Stimulated activated CD4-positive, alpha-beta T cell treated with anti-CD3 and anti-CD28 coated beads, Interleukin-1b, Interleukin-23, amount 100 ng/mL, for 1 hour (primary cell): ENCODE measurements around the gene TSPAN18.

Experiments
- DNase-seq, 2 donors: peaks; one replicate each; pipeline ENCODE4 v3.0.0-alpha.2; 2020; ENCODE audit warnings: low read depth in 2 of 2

The TSPAN18 gene

DNA sequence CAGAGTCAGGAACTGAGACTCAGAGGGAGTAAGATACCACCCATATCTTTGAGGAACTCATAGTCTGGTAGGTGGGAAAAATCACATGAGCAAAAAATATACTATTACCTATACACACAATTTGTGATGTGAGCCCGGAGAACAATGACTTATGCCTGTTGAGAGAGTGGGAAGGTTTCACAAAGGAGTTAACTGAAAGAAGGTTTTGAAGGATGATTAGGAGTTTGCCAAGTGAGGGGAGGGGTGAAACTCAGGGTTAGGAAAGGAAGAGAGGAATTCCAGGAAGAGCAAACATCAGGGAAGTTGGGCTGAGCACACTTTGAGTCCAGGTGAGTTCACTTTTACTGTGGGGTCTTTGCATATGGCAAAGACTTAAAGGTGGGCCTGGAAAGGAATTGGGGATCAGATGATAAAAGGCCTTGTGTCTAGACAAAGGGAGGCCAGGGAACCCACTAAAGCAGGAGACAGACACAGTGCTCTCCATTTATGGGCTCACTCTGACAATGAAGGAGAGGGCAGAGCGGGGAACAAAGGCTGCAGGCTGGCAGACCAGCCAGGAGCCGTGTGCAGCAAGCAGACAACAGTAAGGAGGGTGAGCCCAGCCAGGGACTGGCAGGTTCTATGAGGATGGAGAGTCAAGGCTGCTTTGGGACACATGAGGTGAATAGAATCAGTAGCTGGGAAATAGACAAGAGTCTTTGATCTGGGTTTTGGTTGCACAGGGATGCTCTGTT lies 33.1 kb downstream of the TSPAN18 start:
- DNase-seq, result no peak

DNA sequence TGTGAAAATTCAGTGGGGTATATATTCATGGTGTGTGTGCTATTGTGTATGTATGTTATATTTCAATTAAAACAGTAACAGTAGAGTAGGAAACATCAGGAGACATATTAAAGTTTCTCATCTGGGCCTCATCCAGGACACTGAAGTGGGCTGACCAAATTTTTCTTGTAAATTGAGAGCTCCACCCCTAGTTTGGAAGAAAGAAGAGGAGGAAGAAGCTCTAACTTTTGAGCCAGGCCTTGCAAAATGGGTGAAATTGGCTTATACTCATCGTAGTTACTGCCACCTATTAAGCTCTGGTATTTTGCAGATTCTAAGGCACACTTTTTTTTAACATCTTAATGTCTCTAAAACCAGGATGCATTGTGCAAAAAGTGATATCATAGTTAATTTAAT lies 33.7 kb downstream of the TSPAN18 start:
- no peak for DNase-seq

GRCh38 chr11:44760917-44761550 lies 34.3 kb downstream of the TSPAN18 start:
- DNase-seq, result no peak

DNA sequence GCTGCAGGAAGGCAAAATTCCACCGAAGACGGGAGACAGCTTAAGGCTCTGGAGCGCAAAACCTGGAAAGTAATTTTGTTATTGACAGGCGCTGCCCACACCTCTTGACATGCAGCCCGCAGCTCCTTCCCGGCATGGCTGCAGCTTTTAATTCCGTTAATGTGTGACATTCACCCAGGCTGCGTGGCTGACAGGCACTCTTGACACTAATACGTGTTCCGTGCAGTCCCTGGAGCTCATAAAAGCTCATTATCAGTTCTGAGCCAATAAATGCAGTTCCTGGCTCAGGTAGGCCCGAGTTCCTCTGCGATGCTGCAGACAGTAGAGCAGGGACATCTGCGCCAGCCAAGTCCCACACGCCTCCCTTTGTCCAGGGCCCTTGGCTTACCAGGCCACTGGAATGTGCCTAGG lies 34.8 kb downstream of the TSPAN18 start:
- no peak for DNase-seq

DNA sequence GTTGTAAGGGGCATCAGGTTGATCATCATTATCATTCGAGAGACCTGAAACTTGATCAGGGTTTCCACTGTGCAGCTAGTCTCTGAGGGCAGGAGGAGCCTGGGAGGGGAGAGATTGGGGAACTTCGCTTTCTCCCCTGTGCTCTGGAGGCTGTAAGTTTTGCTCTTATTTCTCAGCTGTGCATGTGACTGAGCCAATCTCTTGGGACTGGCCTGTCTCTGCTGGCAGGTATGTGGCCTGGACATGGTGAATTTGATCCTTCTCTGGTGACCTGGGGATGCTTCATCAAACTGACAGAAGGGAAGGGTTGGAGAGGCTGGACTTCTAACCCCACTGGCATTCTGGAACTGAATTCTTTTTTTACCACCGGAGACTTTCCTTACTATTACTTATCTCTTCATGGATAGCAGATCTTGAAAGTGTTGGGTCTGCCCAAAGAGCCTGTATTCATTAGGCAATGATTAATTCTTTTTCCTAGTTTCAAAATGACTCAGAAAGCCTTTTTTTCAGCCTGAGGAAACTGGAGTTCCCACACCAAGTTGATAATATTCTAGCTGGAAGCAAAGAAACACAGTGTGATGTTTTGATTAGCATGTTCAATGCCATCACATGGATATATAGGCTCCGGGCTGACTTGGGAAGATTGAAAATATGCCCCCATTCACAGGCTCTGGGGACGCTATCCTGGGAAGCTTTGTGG lies 36.5 kb downstream of the TSPAN18 start:
- no peak for DNase-seq

DNA sequence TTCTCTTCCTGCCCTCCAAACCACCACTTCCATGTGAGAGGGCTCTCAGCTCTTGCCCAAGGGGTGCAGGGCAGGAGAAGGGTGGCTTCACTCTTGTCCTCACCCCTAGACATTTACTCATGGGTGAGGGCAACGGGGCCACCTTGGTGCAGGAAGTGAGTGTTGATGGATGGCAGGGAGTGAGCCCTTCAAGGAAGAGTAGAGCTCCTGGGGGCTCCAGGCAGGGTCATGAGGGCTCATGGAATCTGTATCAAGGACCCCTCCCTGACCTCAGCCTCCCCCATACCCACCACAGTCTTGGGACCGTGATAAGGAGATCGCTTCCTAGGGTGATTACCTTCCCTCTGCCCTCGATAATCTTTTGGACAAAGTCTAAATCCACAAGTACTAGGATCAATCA lies 37.8 kb downstream of the TSPAN18 start:
- no peak for DNase-seq

- no peak for DNase-seq
Measured at GRCh38 chr11:44765026-44765595, 38.3 kb downstream of the TSPAN18 start.

GRCh38 chr11:44765676-44766075 lies 38.9 kb downstream of the TSPAN18 start:
- no peak for DNase-seq

DNA sequence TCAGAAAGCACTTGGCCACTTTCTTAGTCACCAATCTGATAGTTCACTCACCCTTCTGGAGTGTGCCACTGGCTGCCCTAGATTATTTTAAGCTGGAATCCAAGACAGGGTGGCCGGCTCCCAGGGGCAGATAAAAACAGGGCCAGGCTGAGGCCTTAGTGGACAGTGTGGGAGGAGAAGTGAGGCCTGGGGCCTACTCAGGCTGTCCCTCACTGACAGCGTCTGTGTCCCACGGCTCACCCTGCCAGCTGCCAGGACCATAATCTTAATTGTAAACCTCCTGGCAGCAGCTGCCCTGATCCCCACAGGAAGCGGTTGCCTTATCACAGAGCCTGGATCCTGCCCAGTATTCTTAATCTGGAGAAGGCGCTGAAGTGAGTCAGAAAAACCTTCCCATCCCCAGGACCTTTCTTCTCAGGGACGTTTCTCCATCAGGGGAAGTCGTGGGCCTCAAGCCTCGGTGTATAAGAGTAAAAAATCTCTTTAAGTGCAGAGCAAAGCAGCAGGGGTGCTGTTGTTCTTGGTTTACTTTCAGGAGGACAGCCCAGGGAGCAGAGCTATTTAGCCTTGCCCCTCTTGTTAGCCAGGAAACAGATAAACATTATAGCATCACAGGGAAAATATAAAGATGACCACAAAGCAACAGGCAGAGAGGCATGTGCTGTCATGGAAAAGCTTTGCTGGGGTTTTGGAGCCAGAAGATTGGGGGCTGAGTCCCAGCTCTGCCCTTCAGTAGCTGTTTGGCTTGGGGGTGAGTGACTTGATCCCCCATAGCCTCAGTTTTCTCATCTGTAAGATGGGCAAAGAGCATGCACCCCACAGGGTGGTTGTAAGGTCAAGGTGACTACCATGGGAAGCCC lies 39.6 kb downstream of the TSPAN18 start:
- no peak for DNase-seq

GRCh38 chr11:44766972-44767278 lies 40.2 kb downstream of the TSPAN18 start:
- no peak for DNase-seq

- DNase-seq, result no peak
Measured at GRCh38 chr11:44767421-44767820, 40.7 kb downstream of the TSPAN18 start.

DNA sequence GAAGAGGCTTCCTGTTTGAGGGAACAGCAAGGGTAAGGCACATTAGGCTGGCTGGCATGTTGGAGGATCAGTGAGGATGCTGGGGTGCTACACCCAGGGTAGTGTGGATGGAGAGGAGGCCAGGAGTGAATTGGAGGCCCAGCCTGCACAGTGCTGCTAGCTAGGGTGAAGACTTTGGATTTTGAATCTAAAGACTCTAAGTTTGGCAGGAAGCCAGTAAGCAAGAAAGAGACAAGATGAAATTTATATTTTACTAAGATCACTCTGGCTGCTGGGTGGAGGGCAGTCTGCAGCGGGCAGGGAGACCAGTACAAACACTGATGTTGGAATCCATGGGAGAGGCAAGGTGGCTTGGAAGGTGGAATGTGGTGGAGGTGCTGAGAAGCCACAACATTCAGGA lies 43.6 kb downstream of the TSPAN18 start:
- no peak for DNase-seq

DNA sequence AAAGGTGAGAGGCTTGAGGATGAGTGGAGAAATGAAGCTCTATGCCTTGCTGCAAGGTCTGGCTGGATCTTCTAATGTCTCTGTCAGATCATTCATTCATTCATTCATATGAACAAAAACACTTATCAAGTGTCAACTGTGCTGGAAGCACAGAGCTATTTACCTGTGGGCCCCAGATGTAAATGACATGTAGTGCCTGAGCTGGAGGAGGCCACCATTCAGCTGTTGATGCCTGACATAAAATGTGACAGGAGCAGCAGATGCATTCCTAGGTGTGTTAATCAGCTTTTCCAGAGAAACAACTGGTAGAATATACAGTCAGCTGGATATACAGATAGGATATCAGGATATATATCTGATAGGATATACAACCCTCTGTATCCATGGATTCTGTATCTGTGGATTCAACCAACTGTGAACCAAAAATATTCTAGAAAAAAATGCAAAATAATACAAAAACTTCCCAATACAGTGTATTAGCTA lies 44.5 kb downstream of the TSPAN18 start:
- no peak for DNase-seq

DNA sequence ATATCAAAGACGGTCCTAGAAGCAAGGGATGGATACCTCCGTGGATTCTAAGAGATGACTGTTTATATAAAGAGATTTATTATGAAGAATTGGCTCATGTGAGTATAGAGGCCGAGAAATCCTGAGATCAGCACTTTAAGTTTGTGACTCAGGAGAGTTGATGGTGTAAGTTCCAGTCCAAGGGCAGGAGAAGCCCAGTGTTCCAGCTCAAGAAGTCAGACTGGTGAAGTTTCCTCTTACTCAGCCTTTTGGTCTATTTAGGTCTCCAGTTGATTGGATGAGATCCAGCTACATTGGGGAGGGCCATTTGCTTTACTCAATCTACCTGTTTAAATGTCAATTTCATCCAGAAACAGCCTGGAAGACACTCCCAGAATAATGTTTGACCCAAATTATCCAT lies 45.1 kb downstream of the TSPAN18 start:
- DNase-seq, result no peak

DNA sequence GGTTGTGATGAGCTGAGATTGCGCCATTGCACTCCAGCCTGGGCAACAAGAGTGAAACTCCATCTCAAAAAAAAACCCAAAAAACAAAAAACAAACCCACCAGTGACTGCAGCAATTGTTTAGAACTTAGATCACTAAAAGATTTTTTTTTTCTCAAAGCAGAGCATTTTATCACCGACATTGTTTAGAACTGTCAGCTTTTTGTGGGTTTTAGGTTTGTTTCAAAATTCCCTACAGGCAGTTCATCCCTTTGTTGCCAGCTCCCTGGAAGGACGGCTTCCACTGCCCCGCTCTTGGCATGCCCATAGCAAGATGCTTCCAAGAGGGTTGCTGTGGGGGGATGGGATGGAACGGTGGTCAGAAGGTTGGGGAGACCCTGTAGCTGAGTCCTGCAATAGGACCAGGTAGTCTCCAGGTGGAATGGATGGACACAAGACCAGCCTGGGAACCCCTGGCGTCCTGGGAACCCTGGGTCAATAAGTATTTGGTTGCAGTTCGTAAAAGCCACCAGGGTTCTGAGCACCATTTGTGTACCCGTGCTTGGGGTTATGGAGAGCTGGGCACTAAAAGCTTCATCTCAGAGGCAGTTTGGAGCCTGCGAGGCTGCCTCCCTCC lies 46.7 kb downstream of the TSPAN18 start:
- DNase-seq, result no peak

DNA sequence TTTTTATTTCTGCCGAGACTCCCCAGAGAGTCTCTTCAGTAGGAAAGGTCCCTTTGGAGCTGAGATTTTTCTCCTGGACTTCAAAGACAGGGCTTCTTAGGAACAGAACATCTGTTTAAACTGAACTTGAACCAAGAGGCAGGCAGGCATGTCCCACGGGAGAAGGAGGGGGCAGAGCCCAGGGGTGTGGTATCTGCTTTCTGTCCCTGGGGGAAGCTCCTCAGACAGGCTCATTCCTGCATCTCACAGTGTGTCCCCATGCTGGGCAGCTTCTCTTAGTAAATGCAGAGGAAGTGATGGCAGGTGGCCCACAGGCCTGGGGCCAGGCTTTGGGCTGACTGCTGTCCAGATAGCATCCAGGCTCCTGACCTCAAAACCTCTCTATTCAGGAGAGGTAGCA lies 47.3 kb downstream of the TSPAN18 start:
- no peak for DNase-seq

DNA sequence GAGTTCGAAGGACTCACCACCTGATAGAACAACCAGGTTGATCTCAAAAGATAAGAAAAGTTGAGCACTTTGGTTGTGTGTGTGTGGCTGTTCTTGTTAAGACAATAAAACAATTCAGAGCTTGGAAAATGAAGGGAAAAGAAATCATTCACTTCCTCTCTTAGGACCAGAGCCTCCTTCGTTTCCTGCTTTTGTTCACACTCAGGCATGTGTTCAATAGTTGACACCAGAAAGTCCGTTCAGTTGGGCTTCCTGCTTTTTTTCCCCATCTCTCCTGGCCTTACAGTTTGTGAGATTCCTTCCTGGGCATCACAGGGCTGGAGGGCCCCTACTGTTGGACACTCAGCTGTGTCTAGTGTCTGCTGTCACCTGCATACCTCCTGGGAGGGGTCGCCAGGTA lies 48.0 kb downstream of the TSPAN18 start:
- no peak for DNase-seq

- DNase-seq, result peak; percentile 29 to 46
Measured at GRCh38 chr11:44775366-44775984, 48.7 kb downstream of the TSPAN18 start.

- no peak for DNase-seq
Measured at GRCh38 chr11:44775985-44776446, 49.3 kb downstream of the TSPAN18 start.

- DNase-seq, result no peak
Measured at GRCh38 chr11:44776551-44777208, 49.9 kb downstream of the TSPAN18 start.
